Fibroblast of lung (primary cell): Measurements from ENCODE around the gene CAPZB. TPM values are rescaled to one million over a fixed set of nuclear protein-coding genes. Genes with fewer than 3 reads are reported as not detected.
A peak's percentile ranks its signal among the peaks of the same experiment; 100 is the strongest.

Source experiments
- DNase-seq, 2 donors: peaks; one replicate each; pipeline versions ENCODE4 v3.0.0 to v3.0.0-alpha.2; 2010; ENCODE audit warnings: low read depth in 2 of 2
- H2AFZ ChIP-seq: 2 replicates; pipeline ENCODE4 v1.5.1; 2012; ENCODE audit warnings: low read length, control low read depth, inconsistent platforms
- H3K27ac ChIP-seq: 2 replicates; pipeline ENCODE4 v1.5.1; 2011; ENCODE audit warnings: low read length, control low read depth; ENCODE audit not compliant: insufficient read depth
- H3K27me3 ChIP-seq: 2 replicates; pipeline ENCODE4 v1.5.1; 2011; ENCODE audit warnings: mild to moderate bottlenecking, low read length; ENCODE audit not compliant: control insufficient read depth, insufficient read depth
- H3K36me3 ChIP-seq: 2 replicates; pipeline ENCODE4 v1.5.1; 2011; ENCODE audit warnings: low read length; ENCODE audit not compliant: control insufficient read depth, insufficient read depth
- H3K4me1 ChIP-seq: 2 replicates; pipeline ENCODE4 v1.5.1; 2011; ENCODE audit warnings: low read length; ENCODE audit not compliant: control insufficient read depth, insufficient read depth; ENCODE audit errors: extremely low read depth
- H3K4me2 ChIP-seq: 2 replicates; pipeline ENCODE4 v1.5.1; 2011; ENCODE audit warnings: low read length, control low read depth; ENCODE audit not compliant: insufficient read depth; ENCODE audit errors: extremely low read depth
- H3K4me3 ChIP-seq, 4 experiments: fragments of 200-600 bp in 1 of 4; sonication (generic) in 1 of 4; replicated peaks in 1 of 4; 2 replicates each; pipeline ENCODE4 v1.5.1; 2011 to 2016; ENCODE audit warnings: low read length in 4 of 4, low read depth in 3 of 4, mild to moderate bottlenecking in 3 of 4, control low read depth in 2 of 4, inconsistent platforms in 1 of 4, mixed read lengths in 1 of 4; ENCODE audit not compliant: insufficient read depth in 1 of 4; ENCODE audit errors: control extremely low read depth in 1 of 4
- H3K79me2 ChIP-seq: 2 replicates; pipeline ENCODE4 v1.5.1; 2012; ENCODE audit warnings: mild to moderate bottlenecking, low read length, inconsistent platforms; ENCODE audit not compliant: control insufficient read depth, insufficient read depth
- H3K9ac ChIP-seq: 2 replicates; pipeline ENCODE4 v1.5.1; 2011; ENCODE audit warnings: mild to moderate bottlenecking, low read length, control low read depth; ENCODE audit not compliant: insufficient read depth
- H3K9me3 ChIP-seq: 2 replicates; pipeline ENCODE4 v1.5.1; 2012; ENCODE audit warnings: low read depth, low read length; ENCODE audit not compliant: control insufficient read depth, insufficient read depth
- H4K20me1 ChIP-seq: 2 replicates; pipeline ENCODE4 v1.5.1; 2011; ENCODE audit warnings: low read length; ENCODE audit not compliant: control insufficient read depth, insufficient read depth; ENCODE audit errors: extremely low read depth
- CTCF ChIP-seq, 2 donors: IDR thresholded peaks in 1 of 2; conservative IDR thresholded peaks in 1 of 2; 1 replicate in 1 of 2; 2 replicates in 1 of 2; pipeline ENCODE4 v1.5.1; 2011 to 2012; ENCODE audit warnings: low read length in 2 of 2, control low read depth in 1 of 2, inconsistent platforms in 1 of 2, low read depth in 1 of 2, mild to moderate bottlenecking in 1 of 2
- EZH2 ChIP-seq: IDR thresholded peaks from 2 replicates; pipeline ENCODE4 v1.5.1; 2012; ENCODE audit warnings: low read length, control low read depth, mild to moderate bottlenecking; ENCODE audit errors: missing control alignments
- polyA plus RNA-seq, 2 donors: library from polyadenylated mRNA; depleted of rRNA in 1 of 2; stranded (reverse) in 1 of 2; unstranded in 1 of 2; fragments of >200 nt; gene quantifications; 2 replicates each; pipeline ENCODE4 v1.2.1, GENCODE V29; 2011 to 2012; ENCODE audit warnings: missing spikeins in 1 of 2
- total RNA-seq: library from RNA; depleted of rRNA; stranded (reverse); fragments of >200 nt; gene quantifications from 2 replicates; pipeline ENCODE4 v1.2.1, GENCODE V29; 2014

The CAPZB gene
- total and polyA plus RNA-seq, 2 donors (not counting 1 experiment from before 2014, with no cell fraction given), result 104 to 495 TPM

GRCh38 chr1:19472174-19472573, 13.2 kb downstream of the CAPZB start:
- H3K4me1 ChIP-seq, result peaks cover 25% of the 10 kb centered on the region
- H3K79me2 ChIP-seq, result peaks cover 93% of the 10 kb centered on the region
- peaks cover 9% of the 10 kb centered on the region for H3K36me3 ChIP-seq
- H2AFZ ChIP-seq, result no peak overlapping the region
- H3K27me3 ChIP-seq, result no peaks in the 10 kb centered on the region
- H3K9ac ChIP-seq, result no peak overlapping the region
- H3K4me3 ChIP-seq, result no peak overlapping the region
- no peak overlapping the region for H3K4me2 ChIP-seq
- H4K20me1 ChIP-seq, result peaks cover 9% of the 10 kb centered on the region
- no peak overlapping the region for H3K27ac ChIP-seq
- TF ChIP-seq CTCF (conservative IDR thresholded peaks at IDR 0.05 in 1 of 2, IDR thresholded peaks at IDR 0.05 in 1 of 2; ENCODE audit: low read depth in 1 of 2, low read length in 2 of 2) (no peak), EZH2 (no peak)
- no peak for DNase-seq
- no peaks in the 10 kb centered on the region for H3K9me3 ChIP-seq

GRCh38 chr1:19469004-19469403, 16.3 kb downstream of the CAPZB start:
- Histone ChIP-seq H3K27ac (peak overlapping the region; percentile 39), H2AFZ (no peak overlapping the region), H3K4me3 (no peak overlapping the region), H3K36me3 (peaks cover 5% of the 10 kb centered on the region), H3K9me3 (no peaks in the 10 kb centered on the region), H3K9ac (no peak overlapping the region), H4K20me1 (peaks cover 9% of the 10 kb centered on the region), H3K4me2 (peak overlapping the region; percentile 40), H3K79me2 (peaks cover 90% of the 10 kb centered on the region), H3K27me3 (no peaks in the 10 kb centered on the region), H3K4me1 (peaks cover 20% of the 10 kb centered on the region)
- TF ChIP-seq EZH2 (no peak), CTCF (conservative IDR thresholded peaks at IDR 0.05 in 1 of 2, IDR thresholded peaks at IDR 0.05 in 1 of 2; ENCODE audit: low read depth in 1 of 2, low read length in 2 of 2) (no peak)
- no peak for DNase-seq

DNA sequence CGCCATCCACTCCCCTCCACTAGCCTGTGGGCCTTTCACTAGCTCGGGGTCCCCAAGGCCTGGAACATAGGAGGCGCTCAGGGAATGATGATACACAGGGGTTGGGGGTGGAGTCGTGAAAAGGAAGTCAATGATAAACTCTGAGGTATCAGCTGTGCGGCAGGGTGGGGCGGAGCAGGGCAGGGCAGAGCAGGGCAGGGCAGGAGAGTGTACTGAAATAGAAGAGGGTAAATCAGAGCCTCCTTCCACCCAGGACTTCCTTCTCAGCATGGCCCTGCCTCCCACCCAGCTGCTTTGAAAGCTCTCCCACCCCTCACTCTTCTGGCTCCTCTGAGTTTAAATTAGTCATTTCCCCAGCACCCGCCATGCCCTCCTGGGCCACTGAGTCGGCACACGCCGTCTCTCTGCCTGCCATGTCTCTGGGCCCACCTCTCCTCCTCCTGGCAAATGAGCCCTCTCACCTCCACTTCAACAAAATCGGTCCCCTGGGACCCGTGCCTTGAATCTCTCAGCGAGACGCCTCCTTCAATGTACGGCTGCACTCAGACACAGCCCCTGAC, 16.9 kb downstream of the CAPZB start:
- no peak for DNase-seq
- Histone ChIP-seq H3K4me1 (peaks cover 20% of the 10 kb centered on the region), H3K4me2 (peak overlapping the region; percentile 40), H3K4me3 (no peak overlapping the region), H3K36me3 (peaks cover 5% of the 10 kb centered on the region), H3K79me2 (peaks cover 90% of the 10 kb centered on the region), H4K20me1 (peaks cover 9% of the 10 kb centered on the region), H3K27ac (no peak overlapping the region), H2AFZ (no peak overlapping the region), H3K27me3 (no peaks in the 10 kb centered on the region), H3K9ac (no peak overlapping the region), H3K9me3 (no peaks in the 10 kb centered on the region)
- no peak for TF ChIP-seq CTCF (conservative IDR thresholded peaks at IDR 0.05 in 1 of 2, IDR thresholded peaks at IDR 0.05 in 1 of 2; ENCODE audit: low read depth in 1 of 2, low read length in 2 of 2)
- no peak for TF ChIP-seq EZH2
